Neuronal stem cell (in vitro differentiated cells): ENCODE data around the gene CKMT1A.
A peak's percentile ranks its signal among the peaks of the same experiment; 100 is the strongest.
"Not testable (repeated sequence)": the region's sequence is repeated elsewhere in the genome, so short reads cannot be mapped to it uniquely, and the experiment has no call there.

ENCODE experiments used
- DNase-seq: peaks from one replicate; pipeline ENCODE4 v3.0.0-alpha.2; 2013; ENCODE audit warnings: low spot score
- H2AFZ ChIP-seq: one replicate; pipeline ENCODE4 v1.6.1; 2013; ENCODE audit warnings: mild to moderate bottlenecking, low read length, inconsistent platforms
- H2AK5ac ChIP-seq: 2 replicates; pipeline ENCODE4 v1.6.1; 2013; ENCODE audit warnings: low read depth, mild to moderate bottlenecking, inconsistent platforms, low read length, moderate library complexity, mixed read lengths
- H2BK120ac ChIP-seq: 2 replicates; pipeline ENCODE4 v1.6.1; 2013; ENCODE audit warnings: low read depth, mild to moderate bottlenecking, inconsistent platforms, low read length, moderate library complexity, mixed read lengths
- H2BK12ac ChIP-seq: one replicate; pipeline ENCODE4 v1.6.1; 2013; ENCODE audit warnings: low read length, inconsistent platforms
- H2BK15ac ChIP-seq: 2 replicates; pipeline ENCODE4 v1.6.1; 2013; ENCODE audit warnings: mild to moderate bottlenecking, low read length, inconsistent platforms, mixed read lengths
- H2BK5ac ChIP-seq: one replicate; pipeline ENCODE4 v1.6.1; 2013; ENCODE audit warnings: inconsistent platforms, mild to moderate bottlenecking, low read length, moderate library complexity
- H3K14ac ChIP-seq: one replicate; pipeline ENCODE4 v1.6.1; 2013; ENCODE audit warnings: low read length, inconsistent platforms
- H3K18ac ChIP-seq: 2 replicates; pipeline ENCODE4 v1.6.1; 2013; ENCODE audit warnings: low read length, inconsistent platforms
- H3K23ac ChIP-seq: 2 replicates; pipeline ENCODE4 v1.6.1; 2013; ENCODE audit warnings: low read depth, mild to moderate bottlenecking, mixed read lengths, low read length, inconsistent platforms; ENCODE audit not compliant: poor library complexity
- H3K27ac ChIP-seq: replicated peaks from 3 replicates; pipeline ENCODE4 v1.5.1; 2013; ENCODE audit warnings: low read length, inconsistent platforms
- H3K27me3 ChIP-seq, 3 experiments: 2 replicates each; pipeline ENCODE4 v1.6.1; 2013; ENCODE audit warnings: low read length in 3 of 3, mild to moderate bottlenecking in 2 of 3, inconsistent platforms in 1 of 3, low read depth in 1 of 3, mixed read lengths in 1 of 3, moderate library complexity in 1 of 3; ENCODE audit not compliant: control insufficient read depth in 3 of 3, insufficient read depth in 3 of 3
- H3K36me3 ChIP-seq, 2 donors: replicated peaks in 1 of 2; 2 replicates each; pipeline ENCODE4 v1.6.1; 2013; ENCODE audit warnings: low read length in 2 of 2; ENCODE audit not compliant: control insufficient read depth in 2 of 2, insufficient read depth in 2 of 2
- H3K4ac ChIP-seq: 2 replicates; pipeline ENCODE4 v1.6.1; 2013; ENCODE audit warnings: inconsistent platforms, mild to moderate bottlenecking, low read length, moderate library complexity
- H3K4me1 ChIP-seq, 2 donors: 1 replicate in 1 of 2; 2 replicates in 1 of 2; pipeline ENCODE4 v1.6.1; 2013; ENCODE audit warnings: low read length in 2 of 2, low read depth in 1 of 2; ENCODE audit not compliant: control insufficient read depth in 2 of 2, insufficient read depth in 1 of 2
- H3K4me2 ChIP-seq: one replicate; pipeline ENCODE4 v1.6.1; 2013; ENCODE audit warnings: mild to moderate bottlenecking, low read length, inconsistent platforms; ENCODE audit not compliant: insufficient read depth, poor library complexity, severe bottlenecking
- H3K4me3 ChIP-seq, 2 donors: 2 replicates each; pipeline ENCODE4 v1.5.1; 2013; ENCODE audit warnings: low read length in 2 of 2, mild to moderate bottlenecking in 2 of 2, inconsistent platforms in 1 of 2, moderate library complexity in 1 of 2
- H3K79me1 ChIP-seq: one replicate; pipeline ENCODE4 v1.6.1; 2013; ENCODE audit warnings: low read depth, mild to moderate bottlenecking, inconsistent platforms, low read length, moderate library complexity
- H3K9ac ChIP-seq: one replicate; pipeline ENCODE4 v1.6.1; 2013; ENCODE audit warnings: mild to moderate bottlenecking, low read depth, low read length, inconsistent platforms; ENCODE audit not compliant: poor library complexity
- H3K9me3 ChIP-seq, 2 donors: replicated peaks in 1 of 2; 2 replicates each; pipeline versions ENCODE3 to v1.6.1; 2013; ENCODE audit warnings: low read length in 2 of 2, mild to moderate bottlenecking in 2 of 2, inconsistent platforms in 1 of 2, low read depth in 1 of 2, mixed read lengths in 1 of 2, moderate library complexity in 1 of 2; ENCODE audit not compliant: control insufficient read depth in 2 of 2, insufficient read depth in 1 of 2
- H4K8ac ChIP-seq: one replicate; pipeline ENCODE4 v1.6.1; 2013; ENCODE audit warnings: low read depth, mild to moderate bottlenecking, inconsistent platforms, low read length, moderate library complexity
- H4K91ac ChIP-seq: one replicate; pipeline ENCODE4 v1.6.1; 2013; ENCODE audit warnings: low read length, low read depth, mild to moderate bottlenecking, inconsistent platforms; ENCODE audit not compliant: poor library complexity
- WGBS, 2 donors: extraction: QIAGEN DNeasy Blood & Tissue Kit; methylation state at CpG; one replicate each; pipeline ENCODE4 v1.1.7; 2013; ENCODE audit warnings: missing lambda C conversion rate in 2 of 2, mixed read lengths in 1 of 2; ENCODE audit not compliant: insufficient read length in 2 of 2, insufficient replicate concordance in 1 of 2; ENCODE audit errors: extremely low coverage in 2 of 2; 5-methylcytosine and 5-hydroxymethylcytosine counted together

Gene CKMT1A

DNA sequence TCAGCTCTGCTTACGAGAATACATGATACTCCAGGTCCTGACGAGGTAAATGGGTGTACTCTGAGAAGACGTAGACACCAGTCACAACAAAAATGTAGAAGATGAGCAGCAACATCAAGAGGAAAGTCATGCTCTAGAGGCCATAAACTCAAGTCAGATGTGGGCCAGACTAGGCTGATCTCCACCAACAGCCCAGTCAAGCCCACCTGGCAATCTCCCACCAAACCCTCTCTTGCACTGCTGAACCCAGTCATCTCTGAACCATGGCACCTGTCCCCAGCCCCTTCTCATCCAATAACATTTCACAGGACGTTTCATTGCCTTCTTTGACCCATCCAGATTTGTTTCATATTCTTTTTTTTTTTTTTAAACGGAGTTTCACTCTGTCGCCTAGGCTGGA lies 41.8 kb downstream of the CKMT1A start:
- Histone ChIP-seq H3K27ac (no peak overlapping the region), H2BK12ac (no peak overlapping the region), H2AK5ac (no peak overlapping the region), H2AFZ (no peak overlapping the region), H2BK120ac (no peak overlapping the region), H3K4me1 (no peaks in the 10 kb centered on the region), H4K91ac (no peak overlapping the region), H3K4me3 (peak overlapping the region in 1 of 2 donors; percentile 40), H3K4me2 (no peak overlapping the region), H2BK5ac (no peak overlapping the region), H3K9me3 (no peaks in the 10 kb centered on the region), H3K14ac (no peak overlapping the region), H3K36me3 (no peaks in the 10 kb centered on the region), H2BK15ac (no peak overlapping the region), H3K4ac (no peak overlapping the region), H3K9ac (no peak overlapping the region), H3K23ac (no peak overlapping the region), H3K18ac (no peak overlapping the region), H3K27me3 (no peaks in the 10 kb centered on the region), H3K79me1 (no peaks in the 10 kb centered on the region), H4K8ac (no peak overlapping the region)
- WGBS, 2 donors = no CpG with 5 or more reads among the region's 6 CpGs
- DNase-seq = no peak

DNA sequence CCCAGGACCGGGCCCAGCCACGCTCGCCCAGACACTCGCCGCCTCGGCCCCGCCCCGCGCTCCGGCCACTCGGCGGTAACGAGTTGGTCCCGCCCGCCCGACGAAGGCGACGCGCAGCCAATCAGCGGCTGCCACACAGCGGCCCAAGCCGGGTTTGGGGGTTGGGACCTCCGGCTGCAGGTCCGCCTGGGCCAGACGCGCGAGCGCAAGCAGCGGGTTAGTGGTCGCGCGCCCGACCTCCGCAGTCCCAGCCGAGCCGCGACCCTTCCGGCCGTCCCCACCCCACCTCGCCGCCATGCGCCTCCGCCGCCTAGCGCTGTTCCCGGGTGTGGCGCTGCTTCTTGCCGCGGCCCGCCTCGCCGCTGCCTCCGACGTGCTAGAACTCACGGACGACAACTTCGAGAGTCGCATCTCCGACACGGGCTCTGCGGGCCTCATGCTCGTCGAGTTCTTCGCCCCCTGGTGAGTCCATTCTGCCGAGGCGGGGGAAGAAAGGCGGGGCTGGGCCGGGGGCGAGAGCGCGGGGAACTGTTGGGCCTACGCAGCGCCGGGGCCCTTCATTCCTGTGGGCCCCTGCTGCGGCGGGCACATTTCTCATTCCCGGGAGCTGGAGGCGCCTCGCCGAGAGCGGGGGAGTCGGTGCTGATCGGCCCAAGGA lies 52.7 kb downstream of the CKMT1A start, which contains the start of gene PDIA3:
TSS of gene PDIA3 (plus strand) at position 194 of the 658 bp plus-strand sequence. CDS start at position 296, 102 bp downstream.
- H3K9ac ChIP-seq = peak within 1 kb of the TSS; percentile 91
- not testable (repeated sequence) for H2BK15ac ChIP-seq, H2AK5ac ChIP-seq, H3K27me3 ChIP-seq, H2BK12ac ChIP-seq, H3K4me1 ChIP-seq, H4K8ac ChIP-seq, H3K9me3 ChIP-seq, H2BK120ac ChIP-seq, H4K91ac ChIP-seq, H3K79me1 ChIP-seq, H2BK5ac ChIP-seq, H3K4ac ChIP-seq
- H3K14ac ChIP-seq = peak within 1 kb of the TSS; percentile 75
- H3K4me3 ChIP-seq = peak within 1 kb of the TSS; percentile 70 to 95
- peak within 1 kb of the TSS; percentile 92 for H2AFZ ChIP-seq
- peak within 1 kb of the TSS; percentile 95 for H3K18ac ChIP-seq
- H3K4me2 ChIP-seq = peak within 1 kb of the TSS; percentile 49
- WGBS, 2 donors = no CpG with 5 or more reads among the region's 84 CpGs
- DNase-seq = peak; percentile 89
- H3K27ac ChIP-seq = peak within 1 kb of the TSS; percentile 87
- H3K36me3 ChIP-seq = peaks cover 0 to 27% of the 10 kb centered on the region in 2 donors
- peak within 1 kb of the TSS; percentile 89 for H3K23ac ChIP-seq

DNA sequence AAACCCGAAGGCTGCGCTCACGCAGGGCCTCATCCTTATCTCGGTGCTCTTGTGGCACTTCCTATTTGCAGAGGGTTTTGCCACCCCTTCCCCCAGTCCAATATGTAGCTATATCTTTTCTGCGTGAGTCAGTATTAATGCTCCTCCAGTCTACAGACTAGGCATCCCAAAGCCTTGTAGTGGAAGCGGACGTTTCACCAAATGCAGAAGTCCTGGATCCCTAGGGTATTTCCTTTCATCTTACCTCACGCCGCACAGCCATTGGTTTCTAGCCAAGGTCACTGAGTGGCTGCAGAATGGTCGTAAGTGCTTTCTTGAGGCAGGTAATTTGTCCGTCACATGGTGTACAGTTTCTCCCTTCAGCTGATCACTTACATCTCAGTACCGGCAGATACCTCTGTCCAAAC lies 53.2 kb downstream of the CKMT1A start:
- Histone ChIP-seq H3K27ac (peak overlapping the region; percentile 87), H3K36me3 (peaks cover 2 to 32% of the 10 kb centered on the region in 2 donors), H3K18ac (peak overlapping the region; percentile 95), H3K4me2 (peak overlapping the region; percentile 43), H3K4me3 (peak overlapping the region; percentile 70 to 95), H2AFZ (peak overlapping the region; percentile 92), H3K9ac (peak overlapping the region; percentile 91)
- H3K27me3 ChIP-seq, H4K8ac ChIP-seq, H2AK5ac ChIP-seq, H2BK5ac ChIP-seq, H3K4ac ChIP-seq, H3K14ac ChIP-seq, H3K79me1 ChIP-seq, H4K91ac ChIP-seq, H3K23ac ChIP-seq, H2BK120ac ChIP-seq, H3K9me3 ChIP-seq, H3K4me1 ChIP-seq, H2BK12ac ChIP-seq, H2BK15ac ChIP-seq: not testable (repeated sequence)
- no CpG with 5 or more reads among the region's 12 CpGs for WGBS, 2 donors
- DNase-seq = peak; percentile 0

DNA sequence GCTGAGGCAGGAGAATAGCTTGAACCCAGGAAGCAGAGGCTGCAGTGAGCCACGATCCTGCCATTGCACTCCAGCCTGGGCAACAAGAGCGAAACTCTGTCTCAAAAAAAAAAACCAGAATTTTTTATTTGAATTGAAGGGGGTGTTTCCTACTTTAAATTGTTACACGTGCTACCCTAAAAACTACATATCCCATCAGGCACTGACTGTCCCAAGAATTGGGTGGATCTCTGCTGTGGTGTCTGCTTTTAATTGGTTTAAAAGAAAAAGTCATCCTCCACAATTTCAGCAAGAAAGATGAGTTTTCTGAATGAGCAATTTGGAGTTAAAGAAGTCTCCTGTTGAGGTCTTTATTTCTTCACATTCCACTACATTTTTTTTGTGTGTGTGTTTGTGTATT lies 54.7 kb downstream of the CKMT1A start:
- Histone ChIP-seq H3K4me3 (peak overlapping the region in 1 of 2 donors; percentile 70), H3K4ac (no peak overlapping the region)

More for the DNA sequence above, 54.7 kb downstream of the CKMT1A start:
- Histone ChIP-seq H3K79me1 (peaks cover 3% of the 10 kb centered on the region), H4K8ac (no peak overlapping the region), H4K91ac (no peak overlapping the region), H3K4me1 (peaks cover 0 to 3% of the 10 kb centered on the region in 2 donors), H3K14ac (no peak overlapping the region), H2BK120ac (no peak overlapping the region), H3K27me3 (no peaks in the 10 kb centered on the region), H2BK15ac (no peak overlapping the region), H2AK5ac (no peak overlapping the region), H3K9ac (no peak overlapping the region), H2BK12ac (no peak overlapping the region), H2AFZ (no peak overlapping the region), H3K36me3 (peaks cover 4 to 47% of the 10 kb centered on the region in 2 donors), H3K4me2 (no peak overlapping the region), H2BK5ac (no peak overlapping the region), H3K23ac (no peak overlapping the region), H3K18ac (no peak overlapping the region), H3K9me3 (no peaks in the 10 kb centered on the region), H3K27ac (no peak overlapping the region)
- DNase-seq = no peak
- no CpG with 5 or more reads among the region's 3 CpGs for WGBS, 2 donors
